ENCODE measurements around the gene FZD10. TPM values are rescaled to one million over a fixed set of nuclear protein-coding genes. Genes with fewer than 3 reads are reported as not detected.

Gene FZD10
- total RNA-seq, 1 donor from 2014 or later, result 0.40 TPM

DNA sequence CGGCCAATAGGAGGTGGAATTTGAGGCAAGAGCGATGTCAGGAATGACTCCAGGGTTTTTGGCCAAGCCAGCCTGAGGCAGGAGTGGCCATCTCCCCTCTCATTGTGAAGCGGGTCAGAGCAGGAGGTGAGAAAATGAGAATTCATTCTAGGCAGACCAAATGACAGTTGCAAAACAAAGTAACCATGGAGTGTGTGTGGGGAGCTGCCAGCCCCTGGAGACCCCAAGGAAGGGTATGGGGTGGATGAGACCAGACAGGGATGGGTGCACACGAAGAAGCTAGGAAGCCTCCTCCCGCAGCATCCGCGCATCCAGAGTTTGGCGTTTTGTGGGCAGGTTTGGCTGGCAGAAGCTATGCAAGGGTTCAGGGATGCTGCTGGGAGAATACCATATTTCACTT lies 38.8 kb downstream of the FZD10 start:
- H3K36me3 Mint-ChIP-seq (ENCODE audit: low read depth), result peaks cover 3% of the 10 kb centered on the region
- H3K27ac Mint-ChIP-seq (ENCODE audit: unreplicated experiment), result no peak overlapping the region
- peaks cover 18% of the 10 kb centered on the region for H3K27me3 Mint-ChIP-seq (ENCODE audit: low read depth)
- H3K9me3 Mint-ChIP-seq (ENCODE audit: low read depth), result peaks cover 16% of the 10 kb centered on the region
- no peaks in the 10 kb centered on the region for H3K4me1 Mint-ChIP-seq (ENCODE audit: low read depth)
- H3K4me3 Mint-ChIP-seq (ENCODE audit: unreplicated experiment), result no peak overlapping the region
- no peak for DNase-seq (ENCODE audit: low spot score)
- TF ChIP-seq, protein P1, sequence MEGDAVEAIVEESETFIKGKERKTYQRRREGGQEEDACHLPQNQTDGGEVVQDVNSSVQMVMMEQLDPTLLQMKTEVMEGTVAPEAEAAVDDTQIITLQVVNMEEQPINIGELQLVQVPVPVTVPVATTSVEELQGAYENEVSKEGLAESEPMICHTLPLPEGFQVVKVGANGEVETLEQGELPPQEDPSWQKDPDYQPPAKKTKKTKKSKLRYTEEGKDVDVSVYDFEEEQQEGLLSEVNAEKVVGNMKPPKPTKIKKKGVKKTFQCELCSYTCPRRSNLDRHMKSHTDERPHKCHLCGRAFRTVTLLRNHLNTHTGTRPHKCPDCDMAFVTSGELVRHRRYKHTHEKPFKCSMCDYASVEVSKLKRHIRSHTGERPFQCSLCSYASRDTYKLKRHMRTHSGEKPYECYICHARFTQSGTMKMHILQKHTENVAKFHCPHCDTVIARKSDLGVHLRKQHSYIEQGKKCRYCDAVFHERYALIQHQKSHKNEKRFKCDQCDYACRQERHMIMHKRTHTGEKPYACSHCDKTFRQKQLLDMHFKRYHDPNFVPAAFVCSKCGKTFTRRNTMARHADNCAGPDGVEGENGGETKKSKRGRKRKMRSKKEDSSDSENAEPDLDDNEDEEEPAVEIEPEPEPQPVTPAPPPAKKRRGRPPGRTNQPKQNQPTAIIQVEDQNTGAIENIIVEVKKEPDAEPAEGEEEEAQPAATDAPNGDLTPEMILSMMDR (IDR thresholded peaks at IDR 0.05), result no peak

DNA sequence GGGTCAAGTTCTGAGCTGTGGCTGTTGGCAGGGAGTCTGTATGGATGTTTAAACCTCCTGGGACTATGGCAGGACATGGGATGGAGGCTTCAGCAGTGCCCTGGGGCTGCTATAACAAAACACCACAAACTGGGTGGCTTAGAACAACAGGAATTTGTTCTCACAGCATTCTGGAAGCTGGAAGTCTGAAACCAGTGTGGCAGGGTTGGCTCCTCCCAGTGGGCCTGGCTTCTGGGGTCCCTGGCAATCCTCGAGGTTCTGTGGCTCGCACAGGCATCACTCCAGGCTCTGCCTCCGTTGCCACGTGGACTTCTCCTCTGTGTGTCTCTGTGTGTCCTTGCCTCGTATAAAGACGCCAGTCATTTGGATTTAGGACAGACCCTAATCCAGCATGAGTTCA lies 39.9 kb downstream of the FZD10 start:
- Mint-ChIP-seq H3K4me3 (ENCODE audit: unreplicated experiment) (no peak overlapping the region), H3K27ac (ENCODE audit: unreplicated experiment) (no peak overlapping the region), H3K4me1 (ENCODE audit: low read depth) (no peaks in the 10 kb centered on the region), H3K9me3 (ENCODE audit: low read depth) (peaks cover 21% of the 10 kb centered on the region), H3K27me3 (ENCODE audit: low read depth) (peaks cover 18% of the 10 kb centered on the region), H3K36me3 (ENCODE audit: low read depth) (peaks cover 3% of the 10 kb centered on the region)
- TF ChIP-seq, protein P1 (IDR thresholded peaks at IDR 0.05), result no peak
- no peak for DNase-seq (ENCODE audit: low spot score)

DNA sequence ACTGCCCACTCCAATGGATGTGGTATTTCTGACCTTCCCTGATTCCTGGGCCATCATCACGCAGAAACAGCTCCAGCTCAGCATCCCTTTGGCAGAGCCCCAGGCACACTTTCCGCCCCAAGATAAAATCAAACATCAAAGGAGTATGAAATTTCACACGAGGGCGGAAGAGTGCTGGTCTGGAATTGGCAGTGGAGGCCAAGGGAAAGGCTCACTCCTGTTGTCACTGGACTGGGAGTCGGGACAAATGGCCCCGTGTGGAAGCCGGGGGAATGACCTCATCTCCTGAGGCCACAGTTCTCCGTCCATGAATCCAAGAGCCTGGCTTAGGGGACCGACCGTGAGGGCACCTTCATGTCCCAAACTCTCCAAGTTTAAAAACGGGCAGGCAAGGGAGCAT lies 40.9 kb downstream of the FZD10 start:
- H3K4me1 Mint-ChIP-seq (ENCODE audit: low read depth), result no peaks in the 10 kb centered on the region
- no peak for DNase-seq (ENCODE audit: low spot score)
- TF ChIP-seq, protein P1 (IDR thresholded peaks at IDR 0.05), result no peak
- peaks cover 21% of the 10 kb centered on the region for H3K9me3 Mint-ChIP-seq (ENCODE audit: low read depth)
- H3K27ac Mint-ChIP-seq (ENCODE audit: unreplicated experiment), result no peak overlapping the region
- H3K27me3 Mint-ChIP-seq (ENCODE audit: low read depth), result peaks cover 18% of the 10 kb centered on the region
- H3K4me3 Mint-ChIP-seq (ENCODE audit: unreplicated experiment), result no peak overlapping the region
- peaks cover 3% of the 10 kb centered on the region for H3K36me3 Mint-ChIP-seq (ENCODE audit: low read depth)

DNA sequence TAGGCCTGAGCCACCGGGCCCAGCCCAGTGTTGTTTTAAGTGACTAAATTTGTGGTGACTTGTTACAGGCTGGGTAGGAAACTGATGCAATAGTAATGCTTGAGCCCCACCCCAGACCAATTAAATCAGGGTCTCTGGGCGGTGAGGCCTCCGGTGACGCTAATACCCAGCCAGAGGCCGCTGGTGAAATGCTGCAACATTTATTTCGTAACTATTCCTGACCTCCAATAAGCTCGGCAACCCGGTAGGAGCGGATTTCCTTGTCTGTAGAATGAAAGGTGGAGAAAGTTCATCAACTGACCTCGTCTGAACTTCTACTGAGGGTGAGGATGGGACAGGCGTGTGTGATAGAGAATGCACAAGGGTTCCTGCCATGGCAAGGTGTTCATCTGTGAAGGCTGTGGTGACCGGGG lies 42.3 kb downstream of the FZD10 start:
- TF ChIP-seq, protein P1 (IDR thresholded peaks at IDR 0.05), result no peak
- DNase-seq (ENCODE audit: low spot score), result no peak
- H3K4me3 Mint-ChIP-seq (ENCODE audit: unreplicated experiment), result no peak overlapping the region
- peaks cover 10% of the 10 kb centered on the region for H3K27me3 Mint-ChIP-seq (ENCODE audit: low read depth)
- peaks cover 27% of the 10 kb centered on the region for H3K9me3 Mint-ChIP-seq (ENCODE audit: low read depth)
- no peak overlapping the region for H3K27ac Mint-ChIP-seq (ENCODE audit: unreplicated experiment)
- no peaks in the 10 kb centered on the region for H3K4me1 Mint-ChIP-seq (ENCODE audit: low read depth)
- peaks cover 3% of the 10 kb centered on the region for H3K36me3 Mint-ChIP-seq (ENCODE audit: low read depth)

DNA sequence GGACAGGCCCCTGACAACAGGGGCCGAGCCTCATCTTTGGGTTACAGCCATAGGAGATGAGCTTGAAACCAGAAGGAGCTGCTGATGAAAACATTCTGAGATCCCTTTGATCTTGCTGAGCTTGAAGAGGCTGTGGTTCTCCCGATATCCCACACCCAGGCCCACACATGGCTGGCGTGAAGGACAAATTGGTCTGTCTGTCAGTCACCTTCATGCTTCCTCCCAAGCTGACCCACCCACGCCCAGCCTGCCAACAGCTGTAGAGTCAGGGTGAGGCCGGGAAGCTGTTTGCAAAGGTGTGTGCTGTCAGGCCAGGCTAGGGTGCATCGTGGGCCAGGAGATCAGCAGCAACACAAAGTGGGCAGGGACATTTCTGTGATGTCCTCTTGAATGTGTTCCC lies 43.2 kb downstream of the FZD10 start:
- H3K27me3 Mint-ChIP-seq (ENCODE audit: low read depth), result peaks cover 8% of the 10 kb centered on the region
- TF ChIP-seq, protein P1 (IDR thresholded peaks at IDR 0.05), result no peak
- H3K4me3 Mint-ChIP-seq (ENCODE audit: unreplicated experiment), result no peak overlapping the region
- no peak for DNase-seq (ENCODE audit: low spot score)
- no peaks in the 10 kb centered on the region for H3K4me1 Mint-ChIP-seq (ENCODE audit: low read depth)
- H3K27ac Mint-ChIP-seq (ENCODE audit: unreplicated experiment), result no peak overlapping the region
- H3K36me3 Mint-ChIP-seq (ENCODE audit: low read depth), result peaks cover 3% of the 10 kb centered on the region
- H3K9me3 Mint-ChIP-seq (ENCODE audit: low read depth), result peaks cover 24% of the 10 kb centered on the region

All from chondrocyte (in vitro differentiated cells).